GM10266 (cell line): ENCODE results near the gene POU2AF3.

Experiments used
- DNase-seq: peaks from one replicate; pipeline ENCODE4 v3.0.0; 2012; ENCODE audit errors: extremely low spot score
- CTCF ChIP-seq: IDR thresholded peaks from 2 replicates; pipeline ENCODE4 v1.5.1; 2012; ENCODE audit warnings: mild to moderate bottlenecking, low read depth; ENCODE audit not compliant: control insufficient read depth, insufficient read depth; ENCODE audit errors: missing control alignments

The POU2AF3 gene

DNA sequence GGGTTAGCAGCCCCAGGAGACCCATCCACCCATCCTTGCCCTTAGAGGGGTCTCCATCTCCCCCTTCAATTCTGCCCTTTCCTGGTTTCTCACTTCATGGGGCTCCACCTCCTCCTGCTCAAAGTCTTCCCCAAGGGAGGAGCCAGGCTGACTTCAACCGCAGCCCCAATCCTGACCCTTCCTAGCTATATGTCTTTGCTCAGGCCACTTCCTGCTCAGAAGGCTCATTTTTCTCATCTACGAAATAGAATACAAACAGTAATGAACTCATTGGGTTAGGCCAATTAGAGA is 56.2 kb downstream of the POU2AF3 start:
- TF ChIP-seq CTCF = no peak
- DNase-seq = no peak

DNA sequence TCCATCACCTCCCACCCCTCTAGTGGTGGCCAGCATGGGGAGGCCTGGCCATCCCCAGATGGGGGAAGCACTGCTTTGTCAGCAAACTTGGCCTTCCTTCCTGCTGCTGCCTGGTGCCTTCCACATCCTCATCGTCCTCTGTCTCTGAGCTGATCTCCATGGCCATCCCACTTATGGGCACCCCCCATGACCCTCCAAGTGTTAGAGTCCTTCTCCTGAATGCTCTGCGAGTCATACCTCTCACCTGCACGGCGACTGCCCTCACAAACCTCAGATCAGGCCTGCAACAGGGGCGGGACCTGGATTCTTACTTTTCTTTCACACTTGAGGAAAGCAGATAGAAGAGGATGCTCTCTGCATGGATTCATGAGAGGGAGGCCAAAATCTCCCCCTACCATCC is 56.8 kb downstream of the POU2AF3 start:
- no peak for TF ChIP-seq CTCF
- no peak for DNase-seq

GRCh38 chr11:111355956-111356659 is 57.8 kb downstream of the POU2AF3 start:
- TF ChIP-seq CTCF = no peak
- DNase-seq = no peak

DNA sequence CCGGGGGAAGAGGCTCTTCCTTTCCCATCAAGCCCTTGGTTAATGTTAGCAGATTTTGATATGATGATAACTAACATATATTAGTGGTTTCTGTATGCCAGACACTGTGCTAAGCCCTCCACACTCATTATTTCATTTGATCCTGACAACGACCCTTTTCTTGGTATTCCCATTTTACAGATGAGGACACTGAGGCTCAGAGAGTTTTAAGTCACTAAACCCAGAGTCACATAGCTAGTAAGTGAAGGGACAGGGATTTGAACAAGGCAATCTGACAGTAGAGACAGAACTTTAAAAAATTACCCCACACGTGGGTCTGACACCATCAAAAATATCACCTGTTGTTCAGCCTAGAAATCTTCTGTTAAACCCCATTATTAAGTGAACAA is 58.3 kb downstream of the POU2AF3 start:
- no peak for TF ChIP-seq CTCF
- no peak for DNase-seq

DNA sequence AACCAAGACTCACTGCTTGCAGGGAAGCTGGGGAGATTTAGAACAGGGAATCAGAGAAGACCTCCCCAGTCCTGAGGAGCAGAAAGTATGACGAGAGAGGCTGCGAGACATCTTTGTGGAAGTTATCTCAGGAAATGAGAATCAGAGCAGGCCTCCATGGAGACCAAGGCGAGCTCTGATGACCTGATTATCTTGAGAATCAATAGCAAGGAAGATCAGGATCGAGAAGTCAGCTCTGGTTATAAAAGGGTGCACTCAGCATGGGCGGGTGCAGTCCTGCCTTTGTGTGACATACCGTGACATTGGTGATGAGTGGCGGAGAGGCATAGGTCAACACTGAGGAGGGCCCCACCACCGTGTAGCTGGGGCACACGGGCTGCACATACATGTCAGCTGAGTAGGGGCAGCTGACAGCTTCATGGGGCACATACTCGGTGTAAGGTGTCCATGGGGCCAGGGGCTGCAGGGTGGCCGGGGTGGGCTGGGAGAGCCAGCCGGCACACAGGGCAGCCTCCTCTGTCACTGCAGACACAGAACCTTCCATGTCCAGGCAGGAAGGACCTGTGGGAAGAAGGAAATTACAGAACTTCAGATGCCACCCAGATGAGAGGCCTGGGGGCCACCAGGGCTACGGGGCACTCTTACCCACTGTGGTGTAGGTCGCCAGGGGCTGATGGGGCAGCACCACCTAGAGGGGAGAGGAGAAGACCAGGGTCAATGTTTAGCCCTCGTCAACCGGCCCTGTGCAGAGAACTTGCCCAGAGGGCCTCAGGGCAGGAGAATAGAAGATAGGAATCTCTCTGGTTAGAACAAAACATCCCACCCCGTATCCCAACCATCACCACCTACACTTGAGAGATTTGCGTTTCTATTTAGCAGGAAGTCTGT is 59.0 kb downstream of the POU2AF3 start:
- DNase-seq = no peak
- TF ChIP-seq CTCF = no peak
